ENCODE results near the gene ARL15.
"Not testable (repeated sequence)": the region's sequence is repeated elsewhere in the genome, so short reads cannot be mapped to it uniquely, and the experiment has no call there.

ARL15 gene

DNA sequence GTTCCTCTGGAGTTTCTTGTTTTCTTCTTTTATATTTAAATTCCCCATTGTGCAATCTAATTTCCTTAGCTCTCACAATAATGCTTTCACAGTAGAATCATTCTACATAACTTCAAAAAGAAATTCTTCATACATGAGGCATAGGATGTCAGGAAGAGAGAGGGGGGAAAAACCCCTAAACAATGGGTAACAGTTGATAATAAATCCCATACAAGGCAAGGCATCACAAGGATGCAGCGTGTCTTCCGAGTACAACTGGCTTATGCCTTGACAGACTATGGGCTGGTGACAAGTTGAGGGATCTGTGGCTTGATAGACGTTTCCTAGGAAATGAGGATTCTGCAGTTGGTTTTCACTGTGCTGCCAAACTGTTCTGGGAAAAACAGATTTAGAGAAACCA, 247.4 kb downstream of the ARL15 start:
- TF ChIP-seq POLR2A (IDR thresholded peaks at IDR 0.05; ENCODE audit: low read depth, low read length): no peak
- no peak for TF ChIP-seq SPI1 (IDR thresholded peaks at IDR 0.05; ENCODE audit: low read depth, low read length)
- no peak for TF ChIP-seq TAF1 (IDR thresholded peaks at IDR 0.05; ENCODE audit: low read depth, low read length)
- TF ChIP-seq PAX5 (IDR thresholded peaks at IDR 0.05; ENCODE audit: insufficient read depth, low read length, severe bottlenecking): no peak
- no peak for TF ChIP-seq POLR2AphosphoS5 (IDR thresholded peaks at IDR 0.05; ENCODE audit: low read depth, low read length)
- TF ChIP-seq POU2F2 (IDR thresholded peaks at IDR 0.05; ENCODE audit: low read depth, low read length): no peak
- DNase-seq (ENCODE audit: insufficient read length, low spot score) (no peak), FAIRE-seq (no peak)

DNA sequence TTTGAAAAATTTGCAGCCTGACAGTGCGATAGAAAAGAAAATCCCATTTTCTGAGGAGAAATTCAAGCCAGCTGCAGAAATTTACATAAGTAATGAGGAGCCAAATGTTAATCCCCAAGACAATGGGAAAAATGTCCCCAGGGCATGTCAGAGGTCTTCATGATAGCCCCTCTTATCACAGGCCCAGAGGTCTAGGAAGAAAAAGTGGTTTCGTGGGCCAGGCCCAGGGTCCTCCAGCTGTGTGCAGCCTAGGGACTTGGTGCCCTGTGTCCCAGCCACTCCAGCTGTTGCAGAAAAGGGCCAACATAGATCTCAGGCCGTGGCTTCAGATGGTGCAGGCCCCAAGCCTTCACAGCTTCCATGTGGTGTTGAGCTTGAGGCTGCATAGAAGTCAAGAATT, 249.5 kb downstream of the ARL15 start:
- DNase-seq (ENCODE audit: insufficient read length, low spot score); FAIRE-seq: not testable (repeated sequence)

DNA sequence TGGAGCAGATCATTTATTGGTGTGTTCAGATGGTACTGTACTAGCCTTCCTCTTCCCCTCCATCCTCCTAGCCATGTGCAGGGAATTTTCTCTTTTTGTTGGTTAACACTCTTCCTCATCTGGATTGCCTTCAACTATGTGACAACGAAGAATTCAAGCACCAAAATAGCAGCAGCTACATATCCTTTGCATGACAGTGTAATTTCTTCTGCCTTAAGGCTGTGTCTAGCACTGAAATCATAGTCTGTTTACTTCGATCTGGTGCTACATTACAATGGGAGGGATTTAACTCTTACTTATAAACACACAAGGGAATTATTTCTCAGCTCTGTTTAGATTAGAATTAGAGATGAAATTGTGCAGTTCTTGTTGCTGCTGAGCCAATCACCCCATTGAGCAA, 260.4 kb downstream of the ARL15 start:
- FAIRE-seq: no peak
- TF ChIP-seq POLR2AphosphoS5 (IDR thresholded peaks at IDR 0.05; ENCODE audit: low read depth, low read length) (no peak), PAX5 (IDR thresholded peaks at IDR 0.05; ENCODE audit: insufficient read depth, low read length, severe bottlenecking) (no peak), TAF1 (IDR thresholded peaks at IDR 0.05; ENCODE audit: low read depth, low read length) (no peak), POLR2A (IDR thresholded peaks at IDR 0.05; ENCODE audit: low read depth, low read length) (no peak)
- DNase-seq (ENCODE audit: insufficient read length, low spot score): no peak

DNA sequence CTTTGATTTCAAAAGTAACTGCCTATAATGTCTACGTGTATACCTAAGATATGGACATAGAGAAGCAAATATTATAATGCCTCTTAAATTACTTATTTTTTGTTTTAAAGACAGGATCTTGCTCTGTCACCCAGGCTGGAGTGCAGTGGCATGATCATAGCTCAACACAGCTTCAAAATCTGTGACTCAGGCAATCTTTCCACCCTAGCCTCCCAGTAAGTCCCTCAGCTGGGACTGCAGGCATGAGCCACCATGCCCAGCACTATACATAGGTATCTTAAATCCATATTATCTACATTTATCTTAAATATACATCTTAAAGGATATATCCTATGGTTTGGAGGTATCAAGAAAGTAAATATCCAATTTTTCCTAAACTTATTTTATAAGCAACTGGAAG, 261.2 kb downstream of the ARL15 start:
- TF ChIP-seq PAX5 (IDR thresholded peaks at IDR 0.05; ENCODE audit: insufficient read depth, low read length, severe bottlenecking) (no peak), POU2F2 (IDR thresholded peaks at IDR 0.05; ENCODE audit: low read depth, low read length) (no peak), POLR2A (IDR thresholded peaks at IDR 0.05; ENCODE audit: low read depth, low read length) (no peak), POLR2AphosphoS5 (IDR thresholded peaks at IDR 0.05; ENCODE audit: low read depth, low read length) (no peak), SPI1 (IDR thresholded peaks at IDR 0.05; ENCODE audit: low read depth, low read length) (no peak), TAF1 (IDR thresholded peaks at IDR 0.05; ENCODE audit: low read depth, low read length) (no peak)
- no peak for DNase-seq (ENCODE audit: insufficient read length, low spot score)
- FAIRE-seq: no peak

DNA sequence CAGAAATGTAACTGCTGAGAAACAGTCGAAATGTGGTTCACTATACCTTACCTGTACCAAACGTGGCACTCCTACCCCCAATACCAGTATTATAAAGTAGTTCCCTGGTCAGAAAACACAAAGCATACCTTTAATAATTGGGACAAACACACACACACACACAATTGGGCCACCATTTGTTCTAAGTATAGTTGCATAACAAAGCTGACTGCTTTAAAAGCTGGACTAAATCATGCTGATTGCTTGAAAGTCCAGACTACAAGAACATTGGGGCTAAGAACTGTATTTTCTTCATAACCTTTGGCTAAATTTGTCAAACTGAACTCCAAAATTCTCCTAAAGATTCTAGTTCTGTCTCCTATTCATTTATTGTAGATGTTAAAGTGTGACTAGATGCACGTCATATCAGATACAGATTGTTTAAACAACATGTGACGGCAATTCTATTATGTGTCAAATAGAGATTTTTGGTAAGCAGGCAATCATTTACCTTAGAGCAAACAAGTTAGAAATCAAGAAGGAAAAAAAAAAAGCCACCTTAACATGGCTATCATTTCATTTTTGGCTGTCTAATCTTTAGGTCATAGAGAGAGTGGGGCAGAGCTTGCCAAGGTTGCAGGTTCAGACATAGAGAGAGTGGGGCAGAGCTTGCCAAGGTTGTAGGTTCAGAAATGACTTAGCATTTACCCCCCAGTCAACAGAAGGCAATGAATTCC, 265.1 kb downstream of the ARL15 start:
- FAIRE-seq: no peak
- DNase-seq (ENCODE audit: insufficient read length, low spot score): no peak
- TF ChIP-seq PAX5 (IDR thresholded peaks at IDR 0.05; ENCODE audit: insufficient read depth, low read length, severe bottlenecking) (no peak), POLR2A (IDR thresholded peaks at IDR 0.05; ENCODE audit: low read depth, low read length) (no peak), SPI1 (IDR thresholded peaks at IDR 0.05; ENCODE audit: low read depth, low read length) (no peak), POLR2AphosphoS5 (IDR thresholded peaks at IDR 0.05; ENCODE audit: low read depth, low read length) (no peak), TAF1 (IDR thresholded peaks at IDR 0.05; ENCODE audit: low read depth, low read length) (no peak), POU2F2 (IDR thresholded peaks at IDR 0.05; ENCODE audit: low read depth, low read length) (no peak)

DNA sequence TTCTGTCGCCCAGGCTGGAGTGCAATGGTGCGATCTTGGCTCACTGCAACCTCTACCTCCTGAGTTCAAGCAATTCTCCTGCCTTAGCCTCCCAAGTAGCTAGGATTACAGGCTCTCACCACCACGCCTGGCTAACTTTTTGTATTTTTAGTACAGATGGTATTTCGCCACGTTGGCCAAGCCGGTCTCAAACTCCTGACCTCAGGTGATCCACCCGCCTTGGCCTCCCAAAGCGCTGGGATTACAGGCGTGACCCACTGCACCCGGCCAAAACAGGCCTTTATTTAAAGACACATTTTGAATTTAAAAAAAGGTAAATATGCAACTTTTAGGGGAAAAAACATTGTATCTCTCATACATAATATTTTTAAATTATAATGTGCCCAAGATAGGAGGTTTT, 266.1 kb downstream of the ARL15 start:
- DNase-seq (ENCODE audit: insufficient read length, low spot score); FAIRE-seq: not testable (repeated sequence)

DNA sequence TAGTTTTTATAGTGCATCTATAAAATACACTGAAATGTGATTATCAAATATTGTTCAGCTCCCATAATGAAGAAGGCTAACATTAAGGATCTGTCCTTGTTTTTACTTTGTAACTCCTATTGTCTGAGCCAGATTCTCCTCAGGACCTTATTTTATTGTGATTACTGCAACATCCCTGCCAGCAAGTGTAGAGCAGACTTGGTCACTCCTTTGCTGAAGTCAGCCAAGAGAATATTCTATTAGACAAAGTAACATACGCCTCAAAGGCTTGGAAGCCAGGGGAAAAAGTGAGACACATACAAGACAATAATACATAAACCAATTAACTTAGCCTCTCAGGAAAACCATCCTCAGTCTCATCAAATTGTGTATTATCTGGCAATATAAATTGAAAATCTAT, 269.6 kb downstream of the ARL15 start:
- no peak for TF ChIP-seq TAF1 (IDR thresholded peaks at IDR 0.05; ENCODE audit: low read depth, low read length)
- no peak for TF ChIP-seq POLR2AphosphoS5 (IDR thresholded peaks at IDR 0.05; ENCODE audit: low read depth, low read length)
- TF ChIP-seq PAX5 (IDR thresholded peaks at IDR 0.05; ENCODE audit: insufficient read depth, low read length, severe bottlenecking): no peak
- TF ChIP-seq POLR2A (IDR thresholded peaks at IDR 0.05; ENCODE audit: low read depth, low read length): no peak
- TF ChIP-seq POU2F2 (IDR thresholded peaks at IDR 0.05; ENCODE audit: low read depth, low read length): no peak
- TF ChIP-seq SPI1 (IDR thresholded peaks at IDR 0.05; ENCODE audit: low read depth, low read length): no peak
- FAIRE-seq (no peak), DNase-seq (ENCODE audit: insufficient read length, low spot score) (no peak)

DNA sequence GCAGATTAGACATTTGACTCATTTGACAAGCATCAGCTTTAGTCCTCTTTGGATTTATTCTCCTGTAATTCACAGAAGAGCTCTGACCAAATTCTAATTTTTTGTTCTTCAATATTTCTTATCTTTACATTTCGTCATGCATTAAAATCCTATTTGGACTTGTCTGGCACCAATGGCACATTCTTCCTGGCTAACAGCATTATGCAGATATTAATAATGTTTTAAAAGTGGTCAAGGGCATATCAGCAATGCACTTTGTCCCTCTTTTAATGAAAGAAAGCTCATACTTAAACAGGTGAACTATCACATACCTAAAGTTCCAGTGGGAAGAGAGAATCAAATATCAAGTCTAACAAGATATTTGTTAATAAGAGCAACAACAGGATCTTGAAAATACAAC, 270.4 kb downstream of the ARL15 start:
- TF ChIP-seq SPI1 (IDR thresholded peaks at IDR 0.05; ENCODE audit: low read depth, low read length) (no peak), PAX5 (IDR thresholded peaks at IDR 0.05; ENCODE audit: insufficient read depth, low read length, severe bottlenecking) (no peak), POU2F2 (IDR thresholded peaks at IDR 0.05; ENCODE audit: low read depth, low read length) (no peak), POLR2AphosphoS5 (IDR thresholded peaks at IDR 0.05; ENCODE audit: low read depth, low read length) (no peak), TAF1 (IDR thresholded peaks at IDR 0.05; ENCODE audit: low read depth, low read length) (no peak), POLR2A (IDR thresholded peaks at IDR 0.05; ENCODE audit: low read depth, low read length) (no peak)
- FAIRE-seq (no peak), DNase-seq (ENCODE audit: insufficient read length, low spot score) (no peak)

DNA sequence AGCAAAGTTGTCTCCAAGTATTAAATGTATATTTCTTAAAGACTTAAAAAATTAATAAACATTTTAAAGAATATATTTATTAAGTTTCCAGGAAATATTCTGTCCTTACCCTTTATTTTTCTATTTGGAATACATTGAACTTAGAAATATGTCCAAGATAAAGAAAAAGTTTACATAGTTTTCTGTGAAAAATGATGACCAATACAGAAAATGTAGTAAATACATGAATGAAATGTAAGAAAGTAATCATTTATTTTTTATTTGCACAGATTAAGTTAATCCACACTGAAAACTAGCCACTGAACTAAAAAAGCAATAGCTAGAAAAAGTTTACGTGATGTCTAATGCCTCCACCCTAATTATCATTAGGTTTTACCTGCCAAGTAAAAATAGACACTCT, 273.2 kb downstream of the ARL15 start:
- no peak for TF ChIP-seq PAX5 (IDR thresholded peaks at IDR 0.05; ENCODE audit: insufficient read depth, low read length, severe bottlenecking)
- no peak for TF ChIP-seq POLR2A (IDR thresholded peaks at IDR 0.05; ENCODE audit: low read depth, low read length)
- TF ChIP-seq SPI1 (IDR thresholded peaks at IDR 0.05; ENCODE audit: low read depth, low read length): no peak
- TF ChIP-seq POLR2AphosphoS5 (IDR thresholded peaks at IDR 0.05; ENCODE audit: low read depth, low read length): no peak
- TF ChIP-seq TAF1 (IDR thresholded peaks at IDR 0.05; ENCODE audit: low read depth, low read length): no peak
- no peak for TF ChIP-seq POU2F2 (IDR thresholded peaks at IDR 0.05; ENCODE audit: low read depth, low read length)
- DNase-seq (ENCODE audit: insufficient read length, low spot score): no peak
- no peak for FAIRE-seq

DNA sequence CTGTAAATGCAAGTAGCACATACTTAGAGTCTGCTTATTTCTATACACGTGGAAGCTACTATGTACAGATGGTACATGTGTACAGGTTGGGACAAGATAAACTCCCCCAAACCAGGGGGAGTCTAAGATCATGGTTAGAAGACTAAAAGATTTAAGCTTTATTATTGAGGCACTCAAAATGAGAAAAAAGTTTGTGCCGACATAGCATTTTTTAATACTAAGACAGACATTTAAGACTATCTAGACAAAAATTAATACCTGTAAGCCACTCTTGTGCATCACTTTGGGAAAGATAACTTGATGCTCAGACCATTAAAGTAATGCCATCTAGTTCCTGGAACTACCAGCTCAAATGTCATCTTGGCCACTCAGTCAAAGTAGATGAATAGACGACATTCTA, 279.4 kb downstream of the ARL15 start:
- DNase-seq (ENCODE audit: insufficient read length, low spot score) (no peak), FAIRE-seq (no peak)
- TF ChIP-seq POLR2AphosphoS5 (IDR thresholded peaks at IDR 0.05; ENCODE audit: low read depth, low read length) (no peak), TAF1 (IDR thresholded peaks at IDR 0.05; ENCODE audit: low read depth, low read length) (no peak), POLR2A (IDR thresholded peaks at IDR 0.05; ENCODE audit: low read depth, low read length) (no peak), POU2F2 (IDR thresholded peaks at IDR 0.05; ENCODE audit: low read depth, low read length) (no peak), PAX5 (IDR thresholded peaks at IDR 0.05; ENCODE audit: insufficient read depth, low read length, severe bottlenecking) (no peak), SPI1 (IDR thresholded peaks at IDR 0.05; ENCODE audit: low read depth, low read length) (no peak)

Data from GM12891 (cell line).